ENCODE measurements around the gene TAAR8. TPM values are rescaled to one million over a fixed set of nuclear protein-coding genes. Genes with fewer than 3 reads are reported as not detected.
"Not testable (repeated sequence)": the region's sequence is repeated elsewhere in the genome, so short reads cannot be mapped to it uniquely, and the experiment has no call there.

The TAAR8 gene
- total RNA-seq, 1 experiment from 2014 or later: not detected

DNA sequence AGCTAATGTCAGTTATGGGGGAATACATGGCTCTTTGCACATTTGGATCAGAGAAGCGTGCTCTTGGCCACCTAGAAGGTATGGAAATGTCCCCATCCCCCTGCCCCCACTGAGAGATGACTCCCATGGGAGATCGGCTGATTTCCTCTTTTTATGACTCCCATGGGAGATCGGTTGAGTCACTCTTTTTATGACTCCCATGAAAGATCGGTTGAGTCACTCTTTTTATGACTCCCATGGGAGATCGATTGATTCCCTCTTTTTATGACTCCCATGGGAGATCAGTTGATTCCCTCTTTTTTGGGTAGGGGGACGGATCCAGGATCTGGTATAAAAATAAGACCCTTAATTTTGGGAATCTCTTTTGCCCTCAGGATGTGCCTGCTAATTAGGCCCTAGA, 24.7 kb upstream of the TAAR8 start:
- ChIA-PET CTCF (interaction anchor here (0.6 kb wide), 1 partner anchor 45 kb away, joined by 7 read pairs; no protein-coding TSS in a partner anchor), POLR2A (ENCODE audit: unreplicated experiment) (no interaction called here)
- Histone ChIP-seq H3F3A (ENCODE audit: insufficient read depth, low read depth) (no peaks in the 10 kb centered on the region), H3K4me2 (no peak overlapping the region), H3K4me1 (replicated peaks; ENCODE audit: insufficient read depth) (no peaks in the 10 kb centered on the region), H3K79me2 (ENCODE audit: low read depth) (no peaks in the 10 kb centered on the region), H3K4me3 (no peak overlapping the region), H3K36me3 (ENCODE audit: low read depth) (no peaks in the 10 kb centered on the region), H3K9me3 (ENCODE audit: insufficient read depth, low read depth) (no peaks in the 10 kb centered on the region), H4K20me1 (ENCODE audit: insufficient read depth) (no peaks in the 10 kb centered on the region), H3K9me2 (ENCODE audit: insufficient read depth) (no peaks in the 10 kb centered on the region), H3K27me3 (ENCODE audit: insufficient read depth, low read depth) (no peaks in the 10 kb centered on the region), H2AFZ (no peak overlapping the region), H3K27ac (no peak overlapping the region)
- TF ChIP-seq EZH2 (IDR thresholded peaks at IDR 0.05; ENCODE audit: low read depth) (no peak), CTCF (conservative IDR thresholded peaks at IDR 0.05) (no peak)
- intact Hi-C loops (cut with micrococcal nuclease; ENCODE audit: unreplicated experiment): no loop called here
- DNase-seq: no peak
- BruUV-seq (replicated peaks): no TSS peak

GRCh38 chr6:132530293-132530974, 22.0 kb upstream of the TAAR8 start:
- ChIA-PET POLR2A (ENCODE audit: unreplicated experiment) (no interaction called here), CTCF (interaction anchor here (0.6 to 1.2 kb wide), 5 partner anchors 237 to 1392 kb away, joined by 3 to 4 read pairs (median 3); no protein-coding TSS in a partner anchor)
- no peak overlapping the region for H3K27ac ChIP-seq
- peak; percentile 55 to 73 for DNase-seq
- no peaks in the 10 kb centered on the region for H3K27me3 ChIP-seq (ENCODE audit: insufficient read depth, low read depth)
- no peaks in the 10 kb centered on the region for H3F3A ChIP-seq (ENCODE audit: insufficient read depth, low read depth)
- H2AFZ ChIP-seq: peak overlapping the region; percentile 69
- no peaks in the 10 kb centered on the region for H3K36me3 ChIP-seq (ENCODE audit: low read depth)
- no peaks in the 10 kb centered on the region for H3K79me2 ChIP-seq (ENCODE audit: low read depth)
- H4K20me1 ChIP-seq (ENCODE audit: insufficient read depth): no peaks in the 10 kb centered on the region
- no TSS peak for BruUV-seq (replicated peaks)
- no peaks in the 10 kb centered on the region for H3K9me2 ChIP-seq (ENCODE audit: insufficient read depth)
- H3K4me2 ChIP-seq: peak overlapping the region; percentile 70
- no peaks in the 10 kb centered on the region for H3K4me1 ChIP-seq (replicated peaks; ENCODE audit: insufficient read depth)
- intact Hi-C loops (cut with micrococcal nuclease; ENCODE audit: unreplicated experiment): loop anchor here (1.0 to 10.0 kb wide), 6 partner anchors 138 to 1384 kb away; partner anchors contain the start of gene RPS12
- TF ChIP-seq CTCF (conservative IDR thresholded peaks at IDR 0.05) (peak; percentile 96), EZH2 (IDR thresholded peaks at IDR 0.05; ENCODE audit: low read depth) (no peak)
- H3K4me3 ChIP-seq: peak overlapping the region; percentile 41; the same call in 1 of the 2 replicates
- H3K9me3 ChIP-seq (ENCODE audit: insufficient read depth, low read depth): no peaks in the 10 kb centered on the region

- H3K36me3 ChIP-seq (ENCODE audit: low read depth); H3K4me2 ChIP-seq; H3K9me2 ChIP-seq (ENCODE audit: insufficient read depth); H3K79me2 ChIP-seq (ENCODE audit: low read depth); BruUV-seq (replicated peaks); H3K4me1 ChIP-seq (replicated peaks; ENCODE audit: insufficient read depth); H3K9me3 ChIP-seq (ENCODE audit: insufficient read depth, low read depth); DNase-seq; H3K4me3 ChIP-seq; H2AFZ ChIP-seq; POLR2A ChIA-PET (ENCODE audit: unreplicated experiment); CTCF ChIA-PET; H3F3A ChIP-seq (ENCODE audit: insufficient read depth, low read depth); H3K27ac ChIP-seq; H3K27me3 ChIP-seq (ENCODE audit: insufficient read depth, low read depth); H4K20me1 ChIP-seq (ENCODE audit: insufficient read depth): not testable (repeated sequence)
- intact Hi-C loops (cut with micrococcal nuclease; ENCODE audit: unreplicated experiment): loop anchor here (5.0 to 10.0 kb wide), 4 partner anchors 248 to 1380 kb away; partner anchors contain the start of gene RPS12
These were observed 17.9 kb upstream of the TAAR8 start for GRCh38 chr6:132534546-132534945.
